ENCODE data around the gene TPRG1.

Gene TPRG1

DNA sequence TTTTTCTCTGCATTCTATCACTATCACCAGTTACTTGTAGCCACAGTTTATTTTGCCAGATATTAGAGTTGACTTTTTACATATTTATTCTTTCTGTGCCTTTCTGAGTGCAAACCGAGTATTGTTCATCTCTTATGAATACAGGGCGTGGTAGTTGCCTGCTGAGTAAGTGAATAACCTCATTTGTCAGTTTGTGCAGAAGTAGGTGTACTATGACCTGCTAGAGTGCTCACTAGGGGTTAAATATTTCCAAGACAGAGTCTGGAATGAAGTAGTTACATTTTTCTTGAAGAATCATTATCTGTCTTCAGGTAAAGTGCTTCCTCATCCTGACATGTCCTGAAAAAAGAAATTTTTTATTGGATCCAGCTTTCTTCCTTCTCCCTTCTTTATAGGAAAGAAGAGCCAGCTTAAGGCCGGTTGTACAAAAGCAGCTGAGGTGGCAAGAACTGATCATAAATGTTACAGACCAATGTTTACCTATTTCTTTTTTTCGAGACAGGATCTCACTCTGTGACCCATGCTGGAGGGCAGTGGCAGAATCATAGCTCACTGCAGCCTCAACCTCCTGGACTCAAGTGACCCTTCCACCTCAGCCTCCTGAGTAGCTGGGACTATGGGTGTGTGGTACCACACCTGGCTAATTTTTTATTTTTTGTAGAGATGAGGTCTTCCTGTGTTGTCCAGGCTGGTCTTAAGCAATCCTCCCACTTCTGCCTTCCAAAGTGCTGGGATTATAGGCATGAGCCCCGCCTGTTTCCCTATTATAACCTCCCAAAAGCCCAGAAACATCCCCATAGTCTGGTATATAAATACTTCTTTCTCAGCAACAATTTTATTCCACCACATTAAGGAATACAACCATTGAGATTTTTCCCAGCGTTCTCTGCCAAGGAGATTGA is 182.5 kb downstream of the TPRG1 start:
- no peak for DNase-seq (ENCODE audit: low read depth)
- H3K4me3 ChIP-seq (ENCODE audit: low read depth, low read length) = no peak overlapping the region
- in situ Hi-C loops (cut with HindIII; ENCODE audit: low sequenced_read_pairs) = no loop called here
- TF ChIP-seq CTCF (IDR thresholded peaks at IDR 0.05; ENCODE audit: low read depth, low read length, missing control alignments) = no peak

GRCh38 chr3:189355115-189355480 is 183.3 kb downstream of the TPRG1 start:
- no peak for DNase-seq (ENCODE audit: low read depth)
- no peak overlapping the region for H3K4me3 ChIP-seq (ENCODE audit: low read depth, low read length)
- in situ Hi-C loops (cut with HindIII; ENCODE audit: low sequenced_read_pairs) = no loop called here
- no peak for TF ChIP-seq CTCF (IDR thresholded peaks at IDR 0.05; ENCODE audit: low read depth, low read length, missing control alignments)

DNA sequence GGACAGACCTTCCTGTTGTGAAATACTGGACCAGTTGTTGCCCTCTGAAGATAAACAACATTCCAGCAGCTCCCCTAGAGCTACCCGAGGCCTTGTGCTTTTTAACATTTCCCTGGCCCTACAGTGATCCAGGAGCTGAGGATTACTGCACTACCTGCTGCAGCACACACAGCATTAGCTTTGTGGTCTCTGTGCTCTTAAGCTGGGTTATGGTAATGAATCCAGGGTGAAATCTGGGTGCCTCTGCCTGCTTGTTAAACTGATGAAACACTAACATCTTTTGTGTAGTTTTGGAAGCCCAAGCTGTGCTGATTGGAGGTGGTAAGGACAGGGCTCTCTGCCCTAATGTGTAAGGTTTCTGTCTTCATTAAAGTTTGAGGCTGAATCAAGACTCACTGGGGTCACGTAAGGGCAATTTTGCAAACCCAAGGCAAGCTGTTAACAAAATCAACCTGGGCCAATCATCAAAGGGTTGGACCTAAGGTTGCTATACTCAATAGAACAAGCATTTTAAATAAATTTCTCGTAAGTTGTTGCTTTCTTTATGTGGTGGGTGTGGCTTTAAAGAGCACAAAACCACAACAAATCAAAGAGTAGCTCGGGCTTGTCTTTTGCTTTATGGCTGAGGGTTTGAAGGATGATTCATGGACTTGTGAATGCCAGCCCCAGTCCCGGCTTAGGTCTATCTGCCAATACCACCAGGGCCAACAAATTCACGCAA is 183.9 kb downstream of the TPRG1 start:
- no peak overlapping the region for H3K4me3 ChIP-seq (ENCODE audit: low read depth, low read length)
- peak; percentile 41 for DNase-seq (ENCODE audit: low read depth)
- in situ Hi-C loops (cut with HindIII; ENCODE audit: low sequenced_read_pairs) = no loop called here
- no peak for TF ChIP-seq CTCF (IDR thresholded peaks at IDR 0.05; ENCODE audit: low read depth, low read length, missing control alignments)

DNA sequence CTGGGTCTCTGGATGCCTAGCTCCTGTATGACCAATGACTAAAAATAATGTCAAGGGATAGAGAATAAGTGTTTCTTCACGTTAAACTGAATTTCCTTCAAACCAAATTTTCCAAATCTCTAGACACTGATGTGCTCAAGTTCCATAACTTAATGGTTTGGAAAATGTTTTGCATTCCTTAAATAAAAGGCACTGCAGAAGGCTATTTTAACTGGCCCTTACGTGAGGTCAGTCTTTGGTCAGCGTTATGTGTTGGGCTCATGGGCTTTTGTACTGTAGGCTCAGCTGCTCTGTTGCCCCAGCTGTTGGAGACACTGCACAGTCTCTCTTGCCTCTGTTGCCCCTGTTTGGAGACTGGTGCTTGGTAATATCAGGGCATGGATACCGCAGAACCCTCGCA is 188.5 kb downstream of the TPRG1 start:
- DNase-seq (ENCODE audit: low read depth) = no peak
- in situ Hi-C loops (cut with HindIII; ENCODE audit: low sequenced_read_pairs) = no loop called here
- H3K4me3 ChIP-seq (ENCODE audit: low read depth, low read length) = no peak overlapping the region
- no peak for TF ChIP-seq CTCF (IDR thresholded peaks at IDR 0.05; ENCODE audit: low read depth, low read length, missing control alignments)

DNA sequence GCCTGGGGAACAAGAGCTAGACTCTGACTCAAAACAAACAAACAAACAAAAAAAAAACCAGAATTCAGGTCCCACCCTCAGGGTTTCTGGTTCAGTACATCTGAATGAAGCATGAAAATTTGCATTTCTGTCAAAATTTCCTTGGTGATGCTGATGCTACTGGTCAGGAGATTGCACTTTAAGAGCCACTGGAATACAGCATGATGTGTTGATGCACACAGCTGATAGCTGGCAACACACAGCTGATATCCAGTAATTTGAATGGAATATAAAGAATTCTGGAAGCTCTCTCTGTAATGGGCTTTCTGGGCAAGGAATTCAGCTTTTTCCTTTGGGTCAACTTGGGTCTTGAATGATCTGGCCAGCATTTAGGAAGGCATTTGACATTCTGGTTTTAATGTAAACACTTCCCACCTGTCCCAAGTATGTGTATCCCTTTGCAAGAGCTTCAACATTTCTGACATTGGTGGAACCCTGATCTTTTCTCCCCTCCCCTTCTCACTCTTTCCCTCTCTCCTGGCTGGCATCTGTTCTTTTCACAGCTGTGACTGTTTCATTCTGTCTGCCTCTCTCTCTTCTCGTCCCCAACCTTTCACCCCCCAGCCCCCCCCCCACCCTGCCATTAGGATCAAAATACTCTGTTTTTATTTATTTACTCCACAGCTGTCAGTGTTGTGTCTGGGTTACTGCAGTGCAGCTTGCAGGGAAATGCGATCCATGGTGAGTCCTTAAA is 189.5 kb downstream of the TPRG1 start:
- DNase-seq (ENCODE audit: low read depth) = no peak
- in situ Hi-C loops (cut with HindIII; ENCODE audit: low sequenced_read_pairs) = no loop called here
- TF ChIP-seq CTCF (IDR thresholded peaks at IDR 0.05; ENCODE audit: low read depth, low read length, missing control alignments) = no peak
- no peak overlapping the region for H3K4me3 ChIP-seq (ENCODE audit: low read depth, low read length)

GRCh38 chr3:189363590-189364255 is 192.0 kb downstream of the TPRG1 start:
- TF ChIP-seq CTCF (IDR thresholded peaks at IDR 0.05; ENCODE audit: low read depth, low read length, missing control alignments) = no peak
- in situ Hi-C loops (cut with HindIII; ENCODE audit: low sequenced_read_pairs) = no loop called here
- DNase-seq (ENCODE audit: low read depth) = peak; percentile 51

More at GRCh38 chr3:189363590-189364255, 192.0 kb downstream of the TPRG1 start:
- H3K4me3 ChIP-seq (ENCODE audit: low read depth, low read length) = no peak overlapping the region
